Neural progenitor cell (in vitro differentiated cells): ENCODE measurements around the gene DNAJB2.

Source experiments
- EZH2 ChIP-seq: fragments of 200-600 bp; sonication (generic); IDR thresholded peaks from 2 replicates; pipeline ENCODE4 v1.6.1; 2017; ENCODE audit warnings: antibody characterized with exemption, mild to moderate bottlenecking, moderate library complexity
- EZH2phosphoT487 ChIP-seq: fragments of 200-600 bp; sonication (generic); IDR thresholded peaks from 2 replicates; pipeline ENCODE4 v1.6.1; 2017; ENCODE audit warnings: antibody characterized with exemption
- TF ChIP-seq, protein P1 (sequence below): fragments of 200-600 bp; sonication (generic); IDR thresholded peaks from 2 replicates; pipeline ENCODE4 v1.5.1; 2017; ENCODE audit warnings: antibody characterized with exemption, mild to moderate bottlenecking

DNA sequence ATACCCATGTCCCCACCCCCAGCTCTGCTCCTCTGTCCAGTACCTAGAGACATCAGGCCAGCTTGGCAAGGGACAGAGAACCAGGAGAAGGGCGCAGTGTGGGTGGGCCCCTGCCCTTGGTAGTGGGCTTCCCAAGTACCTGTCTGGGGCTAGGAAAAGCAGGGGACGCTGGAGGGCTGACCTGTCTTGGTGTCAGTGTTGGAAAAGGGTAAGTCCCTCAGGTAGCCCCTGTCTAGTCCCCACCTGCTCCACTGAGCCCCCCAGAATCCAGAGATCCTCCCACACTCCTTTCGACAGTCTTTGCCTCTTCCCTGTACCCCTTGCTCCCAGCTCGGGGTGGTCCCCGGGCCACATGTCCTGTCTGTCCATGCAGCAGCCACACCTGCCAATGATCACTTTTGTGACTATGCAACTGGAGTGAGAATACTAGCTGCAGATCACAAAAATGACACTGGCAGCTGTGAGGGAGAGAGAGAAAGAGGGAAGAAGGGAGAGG is 14.6 kb downstream of the DNAJB2 start:
- TF ChIP-seq, protein P1, sequence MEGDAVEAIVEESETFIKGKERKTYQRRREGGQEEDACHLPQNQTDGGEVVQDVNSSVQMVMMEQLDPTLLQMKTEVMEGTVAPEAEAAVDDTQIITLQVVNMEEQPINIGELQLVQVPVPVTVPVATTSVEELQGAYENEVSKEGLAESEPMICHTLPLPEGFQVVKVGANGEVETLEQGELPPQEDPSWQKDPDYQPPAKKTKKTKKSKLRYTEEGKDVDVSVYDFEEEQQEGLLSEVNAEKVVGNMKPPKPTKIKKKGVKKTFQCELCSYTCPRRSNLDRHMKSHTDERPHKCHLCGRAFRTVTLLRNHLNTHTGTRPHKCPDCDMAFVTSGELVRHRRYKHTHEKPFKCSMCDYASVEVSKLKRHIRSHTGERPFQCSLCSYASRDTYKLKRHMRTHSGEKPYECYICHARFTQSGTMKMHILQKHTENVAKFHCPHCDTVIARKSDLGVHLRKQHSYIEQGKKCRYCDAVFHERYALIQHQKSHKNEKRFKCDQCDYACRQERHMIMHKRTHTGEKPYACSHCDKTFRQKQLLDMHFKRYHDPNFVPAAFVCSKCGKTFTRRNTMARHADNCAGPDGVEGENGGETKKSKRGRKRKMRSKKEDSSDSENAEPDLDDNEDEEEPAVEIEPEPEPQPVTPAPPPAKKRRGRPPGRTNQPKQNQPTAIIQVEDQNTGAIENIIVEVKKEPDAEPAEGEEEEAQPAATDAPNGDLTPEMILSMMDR, result no peak
- no peak for TF ChIP-seq EZH2phosphoT487
- no peak for TF ChIP-seq EZH2
